K562 (cell line): ENCODE results near the gene ZDHHC14. TPM values are rescaled to one million over a fixed set of nuclear protein-coding genes. Genes with fewer than 3 reads are reported as not detected.
"Not testable (repeated sequence)": the region's sequence is repeated elsewhere in the genome, so short reads cannot be mapped to it uniquely, and the experiment has no call there.

Experiments used
- ATAC-seq: fragments of 200-7000 bp; cut with Tn5 transposase; 3 replicates; pipeline ENCODE4 v1.9.1; 2020; ENCODE audit warnings: moderate library complexity
- BruUV-seq: library from RNA; stranded (reverse); fragments of 400-500 nt; replicated peaks from 2 replicates; lab custom pipeline; 2021; lab: Mats Ljungman, UMichigan
- CTCF ChIA-PET: fragments of 300-600 bp; formaldehyde crosslinking; extraction: SDS; loops from one replicate; lab custom pipeline; 2021; ENCODE audit warnings: low intra/inter-chr PET ratio; lab: Yijun Ruan, JAX
- POLR2A ChIA-PET: fragments of 300-600, 350-650 bp; sonication (Branson Sonifier 250); formaldehyde crosslinking; extraction: SDS; loops from one replicate; lab custom pipeline; 2021; ENCODE audit warnings: antibody characterized with exemption, inconsistent platforms; lab: Yijun Ruan, JAX
- DNase-seq, 4 experiments: peaks; one replicate each; pipeline versions ENCODE4 v3.0.0 to v3.0.0-alpha.2; 2011 to 2018; ENCODE audit warnings: low spot score in 3 of 4, mixed read lengths in 3 of 4; ENCODE audit errors: extremely low read depth in 1 of 4
- FAIRE-seq: peaks from 2 replicates; lab custom pipeline; 2011; peaks lifted over from hg19 to GRCh38; lab: Jason Lieb, UNC
- H2AFZ ChIP-seq: 2 replicates; pipeline ENCODE4 v1.6.0; 2011; ENCODE audit warnings: low read depth, low read length, control low read depth, inconsistent platforms
- H3K27ac ChIP-seq: fragments of 200-600 bp; 3 replicates; pipeline ENCODE4 v1.8.0; 2011; ENCODE audit warnings: low read depth, mild to moderate bottlenecking, control low read depth, inconsistent platforms, low read length, moderate library complexity, mixed read lengths; ENCODE audit errors: extremely low read depth
- H3K27me3 ChIP-seq, 2 experiments: fragments of 300-600 bp in 1 of 2; 2 replicates in 1 of 2; 3 replicates in 1 of 2; pipeline versions ENCODE4 v1.6.0 to v1.8.0; 2011; ENCODE audit warnings: inconsistent platforms in 2 of 2, low read length in 2 of 2, mild to moderate bottlenecking in 1 of 2, mixed read lengths in 1 of 2, moderate library complexity in 1 of 2; ENCODE audit not compliant: control insufficient read depth in 2 of 2, insufficient read depth in 2 of 2
- H3K36me3 ChIP-seq: fragments of 300-600 bp; 3 replicates; pipeline ENCODE4 v1.8.0; 2011; ENCODE audit warnings: mild to moderate bottlenecking, low read length, inconsistent platforms; ENCODE audit not compliant: control insufficient read depth, insufficient read depth
- H3K4me1 ChIP-seq, 2 experiments: fragments of 200-600 bp in 1 of 2; replicated peaks in 1 of 2; 2 replicates in 1 of 2; 3 replicates in 1 of 2; pipeline versions ENCODE4 v1.5.1 to v1.8.0; 2011; ENCODE audit warnings: inconsistent platforms in 2 of 2, low read length in 2 of 2, mild to moderate bottlenecking in 1 of 2, mixed read lengths in 1 of 2, moderate library complexity in 1 of 2; ENCODE audit not compliant: control insufficient read depth in 2 of 2, insufficient read depth in 2 of 2
- H3K4me2 ChIP-seq: 2 replicates; pipeline ENCODE4 v1.6.1; 2011; ENCODE audit warnings: low read length, control low read depth, inconsistent platforms, mixed read lengths; ENCODE audit not compliant: insufficient read depth
- H3K4me3 ChIP-seq: fragments of 200-600 bp; sonication (generic), shearing (Covaris generic); 2 replicates; pipeline ENCODE4 v1.5.1; 2016; ENCODE audit warnings: control low read depth, inconsistent platforms
- H3K79me2 ChIP-seq: fragments of 200-600 bp; 3 replicates; pipeline ENCODE4 v1.8.0; 2011; ENCODE audit warnings: low read length, inconsistent platforms; ENCODE audit not compliant: control insufficient read depth, insufficient read depth
- H3K9ac ChIP-seq, 2 experiments: 2 replicates each; pipeline versions ENCODE4 v1.6.0 to v1.6.1; 2011; ENCODE audit warnings: low read depth in 2 of 2, low read length in 2 of 2, control low read depth in 1 of 2, inconsistent platforms in 1 of 2, mild to moderate bottlenecking in 1 of 2, mixed read lengths in 1 of 2; ENCODE audit not compliant: insufficient read depth in 1 of 2
- H3K9me1 ChIP-seq: one replicate; pipeline ENCODE4 v1.6.0; 2011; ENCODE audit warnings: inconsistent platforms, mild to moderate bottlenecking, low read length, moderate library complexity; ENCODE audit not compliant: control insufficient read depth, insufficient read depth
- H3K9me3 ChIP-seq: replicated peaks from 2 replicates; pipeline ENCODE4 v1.5.1; 2011; ENCODE audit warnings: low read depth, low read length, inconsistent platforms; ENCODE audit not compliant: control insufficient read depth, insufficient read depth
- H4K20me1 ChIP-seq: replicated peaks from 2 replicates; pipeline ENCODE4 v1.6.1; 2011; ENCODE audit warnings: low read length, inconsistent platforms, mixed read lengths; ENCODE audit not compliant: control insufficient read depth, insufficient read depth
- MTA3 ChIP-seq: fragments of 450-650 bp; formaldehyde crosslinking; IDR thresholded peaks from 2 replicates; pipeline ENCODE4 v1.6.1; 2017; ENCODE audit warnings: mild to moderate bottlenecking, borderline replicate concordance
- RFX7 ChIP-seq: fragments of 250-450 bp; sonication (Bioruptor Pico); IDR thresholded peaks from 2 replicates; pipeline ENCODE4 v1.5.1; 2021; ENCODE audit warnings: mild to moderate bottlenecking
- ZBTB17 ChIP-seq: fragments of 450-650 bp; formaldehyde crosslinking; IDR thresholded peaks from 2 replicates; pipeline ENCODE4 v1.4.0; 2020; ENCODE audit warnings: mild to moderate bottlenecking
- ZNF436 ChIP-seq: fragments of 250-450, 450-650 bp; sonication (Bioruptor Pico); formaldehyde crosslinking; IDR thresholded peaks from 2 replicates; pipeline ENCODE4 v1.7.0; 2020; ENCODE audit warnings: mild to moderate bottlenecking
- WGBS: fragments of 100-300 bp; shearing (Covaris generic); methylation state at CpG from one replicate; pipeline ENCODE4 v1.1.6; 2016; ENCODE audit warnings: low coverage, mixed read lengths; ENCODE audit not compliant: insufficient coverage; ENCODE audit errors: missing lambda C conversion rate; 5-methylcytosine and 5-hydroxymethylcytosine counted together
- in situ Hi-C: fragments of 300-500 bp; cut with MboI; formaldehyde crosslinking; loops from 4 replicates; pipeline ENCODE4 v1.15.0; 2018; ENCODE audit warnings: inconsistent platforms, mixed read lengths
- intact Hi-C: fragments of 100-400 bp; cut with micrococcal nuclease; formaldehyde crosslinking; loops from 2 replicates; pipeline ENCODE4 v1.14.2; 2022
- polyA plus RNA-seq, 8 experiments: library from polyadenylated mRNA; depleted of rRNA in 4 of 8; stranded (reverse) in 5 of 8; unstranded in 3 of 8; fragments of >200 nt; fragmentation: Nextera tagmentation in 2 of 8; fragmentation: Illumina TruSeq in 1 of 8; extraction: Ambion mirVana in 2 of 8; extraction: Trizol in 1 of 8; gene quantifications; 2 replicates each; pipeline versions ENCODE4 v1.2.1 to v1.2.3, GENCODE V29; 2011 to 2014; ENCODE audit warnings: inconsistent platforms in 1 of 8, missing spikeins in 1 of 8
- total RNA-seq, 7 experiments: library from RNA; depleted of rRNA in 6 of 7; stranded (reverse); fragments of >200 nt in 6 of 7; fragmentation: Illumina TruSeq in 2 of 7; extraction: Trizol in 2 of 7; gene quantifications; 2 replicates each; pipeline versions ENCODE4 v1.2.1 to v1.2.3, GENCODE V29; 2011 to 2021; ENCODE audit warnings: low replicate concordance in 1 of 7

Gene ZDHHC14
- total and polyA plus RNA-seq, 9 of the 15 experiments (the other 6 are each of a cell fraction or from before 2014, with no cell fraction given) = 0.92 to 23.1 (median 13.8) TPM

- Histone ChIP-seq H3K79me2 (no peaks in the 10 kb centered on the region), H3K9me3 (no peaks in the 10 kb centered on the region), H3K9me1 (no peaks in the 10 kb centered on the region), H3K27ac (no peak overlapping the region), H3K27me3 (no peaks in the 10 kb centered on the region), H3K4me3 (no peak overlapping the region), H3K4me1 (peaks cover 0 to 10% of the 10 kb centered on the region in 2 experiments; a peak in 1 of 5 replicates), H3K4me2 (no peak overlapping the region), H4K20me1 (no peaks in the 10 kb centered on the region), H2AFZ (no peak overlapping the region), H3K36me3 (peaks cover 4% of the 10 kb centered on the region; the same call in 1 of the 3 replicates), H3K9ac (no peak overlapping the region)
- TF ChIP-seq MTA3 (no peak), RFX7 (CRISPR knock-in tag) (no peak), ZNF436 (no peak), ZBTB17 (CRISPR knock-in tag) (no peak)
- intact Hi-C loops (no loop called here), in situ Hi-C loops (no loop called here)
- DNase-seq = no peak
- no peak for ATAC-seq
- ChIA-PET POLR2A (interaction anchor here (1.0 to 1.2 kb wide), 2 partner anchors 14 to 38 kb away, joined by 3 read pairs; no protein-coding TSS in a partner anchor), CTCF (interaction anchor here (2.8 kb wide), 1 partner anchor 244 kb away, joined by 20 read pairs; no protein-coding TSS in a partner anchor)
- FAIRE-seq = peak; percentile 56
- 83% methylated on average over 9 of the region's 10 CpGs for WGBS
- BruUV-seq = no TSS peak
These were observed 178.3 kb downstream of the ZDHHC14 start for GRCh38 chr6:157559201-157559756.

GRCh38 chr6:157560063-157560462, 179.1 kb downstream of the ZDHHC14 start:
- H3K27me3 ChIP-seq, DNase-seq, H3K27ac ChIP-seq, H3K9me1 ChIP-seq, H4K20me1 ChIP-seq, H3K4me2 ChIP-seq, H3K79me2 ChIP-seq, H2AFZ ChIP-seq, in situ Hi-C loops, H3K9me3 ChIP-seq, BruUV-seq, CTCF ChIA-PET, H3K36me3 ChIP-seq, intact Hi-C loops, ATAC-seq, H3K9ac ChIP-seq, H3K4me3 ChIP-seq: not testable (repeated sequence)
- peaks cover 0 to 10% of the 10 kb centered on the region in 2 experiments; a peak in 1 of 5 replicates for H3K4me1 ChIP-seq
- POLR2A ChIA-PET = interaction anchor here (0.6 to 1.2 kb wide), 3 partner anchors 14 to 178 kb away, joined by 3 read pairs; no protein-coding TSS in a partner anchor
- 90% methylated on average over 10 of the region's 10 CpGs for WGBS
- peak; percentile 40 for FAIRE-seq
